Neural cell (in vitro differentiated cells): ENCODE results near the gene AGPS. TPM values are rescaled to one million over a fixed set of nuclear protein-coding genes. Genes with fewer than 3 reads are reported as not detected.

Experiments
- H2AFZ ChIP-seq: fragments of 200-600, 300-800 bp; sonication (generic), shearing (Covaris generic); 2 replicates; pipeline ENCODE4 v1.6.0; 2014; ENCODE audit warnings: low read depth, mild to moderate bottlenecking, antibody characterized with exemption, low read length, moderate library complexity
- H3F3A ChIP-seq: fragments of 200-600 bp; shearing (Covaris generic); 2 replicates; pipeline ENCODE4 v1.6.1; 2016; ENCODE audit warnings: mild to moderate bottlenecking, moderate library complexity, mixed read lengths, antibody characterized with exemption, low read length; ENCODE audit not compliant: insufficient read depth, poor library complexity, severe bottlenecking
- H3K27ac ChIP-seq: fragments of 200-600, 300-800 bp; sonication (generic), shearing (Covaris generic); 2 replicates; pipeline ENCODE4 v1.5.1; 2014; ENCODE audit warnings: mild to moderate bottlenecking, low read length, moderate library complexity
- H3K27me3 ChIP-seq: fragments of 300-800, 200-600 bp; sonication (generic), shearing (Covaris generic); 2 replicates; pipeline ENCODE4 v1.6.0; 2014; ENCODE audit warnings: mild to moderate bottlenecking, low read depth, low read length, moderate library complexity; ENCODE audit not compliant: insufficient read depth
- H3K36me3 ChIP-seq: fragments of 300-800, 200-600 bp; sonication (generic), shearing (Covaris generic); 2 replicates; pipeline ENCODE4 v1.5.1; 2014; ENCODE audit warnings: mild to moderate bottlenecking, antibody characterized with exemption, low read length, moderate library complexity; ENCODE audit not compliant: insufficient read depth
- H3K4me2 ChIP-seq: fragments of 300-800, 200-600 bp; sonication (generic), shearing (Covaris generic); 2 replicates; pipeline ENCODE4 v1.6.0; 2014; ENCODE audit warnings: mild to moderate bottlenecking, low read length
- H3K4me3 ChIP-seq: fragments of 300-800, 200-600 bp; sonication (generic), shearing (Covaris generic); 2 replicates; pipeline ENCODE4 v1.5.1; 2014; ENCODE audit warnings: mild to moderate bottlenecking, low read length, moderate library complexity
- H3K79me2 ChIP-seq: fragments of 200-600 bp; shearing (Covaris generic); replicated peaks from 2 replicates; pipeline ENCODE4 v1.6.0; 2014; ENCODE audit warnings: mild to moderate bottlenecking, low read length, moderate library complexity; ENCODE audit not compliant: insufficient read depth
- H3K9ac ChIP-seq: fragments of 300-800, 200-600 bp; sonication (generic), shearing (Covaris generic); 2 replicates; pipeline ENCODE4 v1.6.1; 2016; ENCODE audit warnings: mild to moderate bottlenecking, low read length, mixed read lengths
- H3K9me2 ChIP-seq: fragments of 200-600 bp; shearing (Covaris generic); 2 replicates; pipeline ENCODE4 v1.6.1; 2016; ENCODE audit warnings: mild to moderate bottlenecking, low read length, mixed read lengths; ENCODE audit not compliant: insufficient read depth
- H3K9me3 ChIP-seq: fragments of 200-600, 300-800 bp; sonication (generic), shearing (Covaris generic); 2 replicates; pipeline ENCODE4 v1.6.1; 2016; ENCODE audit warnings: mild to moderate bottlenecking, mixed run types, low read length, moderate library complexity, mixed read lengths
- H4K20me1 ChIP-seq: fragments of 200-600 bp; shearing (Covaris generic); 2 replicates; pipeline ENCODE4 v1.6.1; 2016; ENCODE audit warnings: mild to moderate bottlenecking, mixed run types; ENCODE audit not compliant: insufficient read depth
- EP300 ChIP-seq: fragments of 450-650 bp; conservative IDR thresholded peaks from 2 replicates; pipeline ENCODE4 v1.6.1; 2014; ENCODE audit warnings: antibody characterized with exemption, mild to moderate bottlenecking, moderate library complexity; ENCODE audit not compliant: poor library complexity, severe bottlenecking
- EZH2 ChIP-seq: fragments of 200-600, 300-800 bp; shearing (Covaris generic), sonication (generic); IDR thresholded peaks from 2 replicates; pipeline ENCODE4 v1.6.1; 2014; ENCODE audit warnings: antibody characterized with exemption, low read length, borderline replicate concordance, mild to moderate bottlenecking; ENCODE audit not compliant: insufficient read depth, poor library complexity, severe bottlenecking
- MXI1 ChIP-seq: fragments of 450-650 bp; conservative IDR thresholded peaks from 2 replicates; pipeline ENCODE4 v1.6.1; 2014; ENCODE audit warnings: antibody characterized with exemption, mild to moderate bottlenecking; ENCODE audit not compliant: poor library complexity, severe bottlenecking
- POLR2AphosphoS5 ChIP-seq: IDR thresholded peaks from 2 replicates; pipeline ENCODE4 v1.6.1; 2012
- RAD21 ChIP-seq: fragments of 450-650 bp; conservative IDR thresholded peaks from 2 replicates; pipeline ENCODE4 v1.6.1; 2014; ENCODE audit warnings: antibody characterized with exemption, mild to moderate bottlenecking, moderate library complexity
- SMC3 ChIP-seq: fragments of 450-650 bp; conservative IDR thresholded peaks from 2 replicates; pipeline ENCODE4 v1.6.1; 2014; ENCODE audit warnings: antibody characterized with exemption, mild to moderate bottlenecking, moderate library complexity; ENCODE audit not compliant: poor library complexity
- TAF1 ChIP-seq: IDR thresholded peaks from 2 replicates; pipeline ENCODE4 v1.6.1; 2012; ENCODE audit warnings: low read depth
- polyA plus RNA-seq: library from polyadenylated mRNA; depleted of rRNA; stranded (reverse); fragments of >200 nt; gene quantifications from 2 replicates; pipeline ENCODE4 v1.2.3, GENCODE V29; 2014
- TF ChIP-seq, protein P1 (sequence below): fragments of 450-650 bp; IDR thresholded peaks from 2 replicates; pipeline ENCODE4 v1.5.1; 2014; ENCODE audit warnings: antibody characterized with exemption, mild to moderate bottlenecking, moderate library complexity; ENCODE audit not compliant: poor library complexity, severe bottlenecking
- TF ChIP-seq, protein P2 (sequence below): IDR thresholded peaks from 2 replicates; pipeline ENCODE4 v1.6.1; 2012; ENCODE audit warnings: borderline replicate concordance

Gene AGPS
- polyA plus RNA-seq, 1 donor from 2014 or later = 31.0 TPM

DNA sequence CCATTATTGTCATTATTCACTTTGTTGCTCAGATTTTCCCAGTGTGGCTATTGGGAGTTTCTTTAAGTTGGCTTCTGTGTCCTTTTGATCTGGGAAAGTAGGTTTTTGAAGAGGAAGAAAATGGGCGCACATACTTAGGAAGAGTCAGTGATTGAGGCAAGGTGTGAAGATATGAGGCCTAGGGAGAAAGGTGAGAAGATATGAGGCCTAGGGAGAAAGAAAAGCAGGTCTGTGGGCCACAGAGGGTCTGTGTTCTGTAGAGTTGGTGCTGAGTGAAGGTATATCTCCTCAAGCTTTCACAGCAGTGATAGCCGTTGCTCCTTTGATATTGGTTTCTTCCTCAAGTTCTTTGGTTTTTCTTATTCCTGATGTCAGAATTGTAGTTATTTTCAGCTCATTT is 126.2 kb downstream of the AGPS start:
- Histone ChIP-seq H3K9me2 (no peaks in the 10 kb centered on the region), H4K20me1 (no peaks in the 10 kb centered on the region), H3F3A (no peaks in the 10 kb centered on the region), H3K4me2 (no peak overlapping the region), H2AFZ (no peak overlapping the region), H3K27me3 (no peaks in the 10 kb centered on the region), H3K36me3 (no peaks in the 10 kb centered on the region), H3K9ac (no peak overlapping the region), H3K27ac (no peak overlapping the region), H3K79me2 (no peaks in the 10 kb centered on the region), H3K9me3 (no peaks in the 10 kb centered on the region), H3K4me3 (no peak overlapping the region)
- no peak for TF ChIP-seq EP300
- TF ChIP-seq, protein P1, sequence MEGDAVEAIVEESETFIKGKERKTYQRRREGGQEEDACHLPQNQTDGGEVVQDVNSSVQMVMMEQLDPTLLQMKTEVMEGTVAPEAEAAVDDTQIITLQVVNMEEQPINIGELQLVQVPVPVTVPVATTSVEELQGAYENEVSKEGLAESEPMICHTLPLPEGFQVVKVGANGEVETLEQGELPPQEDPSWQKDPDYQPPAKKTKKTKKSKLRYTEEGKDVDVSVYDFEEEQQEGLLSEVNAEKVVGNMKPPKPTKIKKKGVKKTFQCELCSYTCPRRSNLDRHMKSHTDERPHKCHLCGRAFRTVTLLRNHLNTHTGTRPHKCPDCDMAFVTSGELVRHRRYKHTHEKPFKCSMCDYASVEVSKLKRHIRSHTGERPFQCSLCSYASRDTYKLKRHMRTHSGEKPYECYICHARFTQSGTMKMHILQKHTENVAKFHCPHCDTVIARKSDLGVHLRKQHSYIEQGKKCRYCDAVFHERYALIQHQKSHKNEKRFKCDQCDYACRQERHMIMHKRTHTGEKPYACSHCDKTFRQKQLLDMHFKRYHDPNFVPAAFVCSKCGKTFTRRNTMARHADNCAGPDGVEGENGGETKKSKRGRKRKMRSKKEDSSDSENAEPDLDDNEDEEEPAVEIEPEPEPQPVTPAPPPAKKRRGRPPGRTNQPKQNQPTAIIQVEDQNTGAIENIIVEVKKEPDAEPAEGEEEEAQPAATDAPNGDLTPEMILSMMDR = no peak
- no peak for TF ChIP-seq MXI1
- no peak for TF ChIP-seq TAF1
- TF ChIP-seq RAD21 = no peak
- no peak for TF ChIP-seq EZH2
- TF ChIP-seq POLR2AphosphoS5 = no peak
- TF ChIP-seq, protein P2, sequence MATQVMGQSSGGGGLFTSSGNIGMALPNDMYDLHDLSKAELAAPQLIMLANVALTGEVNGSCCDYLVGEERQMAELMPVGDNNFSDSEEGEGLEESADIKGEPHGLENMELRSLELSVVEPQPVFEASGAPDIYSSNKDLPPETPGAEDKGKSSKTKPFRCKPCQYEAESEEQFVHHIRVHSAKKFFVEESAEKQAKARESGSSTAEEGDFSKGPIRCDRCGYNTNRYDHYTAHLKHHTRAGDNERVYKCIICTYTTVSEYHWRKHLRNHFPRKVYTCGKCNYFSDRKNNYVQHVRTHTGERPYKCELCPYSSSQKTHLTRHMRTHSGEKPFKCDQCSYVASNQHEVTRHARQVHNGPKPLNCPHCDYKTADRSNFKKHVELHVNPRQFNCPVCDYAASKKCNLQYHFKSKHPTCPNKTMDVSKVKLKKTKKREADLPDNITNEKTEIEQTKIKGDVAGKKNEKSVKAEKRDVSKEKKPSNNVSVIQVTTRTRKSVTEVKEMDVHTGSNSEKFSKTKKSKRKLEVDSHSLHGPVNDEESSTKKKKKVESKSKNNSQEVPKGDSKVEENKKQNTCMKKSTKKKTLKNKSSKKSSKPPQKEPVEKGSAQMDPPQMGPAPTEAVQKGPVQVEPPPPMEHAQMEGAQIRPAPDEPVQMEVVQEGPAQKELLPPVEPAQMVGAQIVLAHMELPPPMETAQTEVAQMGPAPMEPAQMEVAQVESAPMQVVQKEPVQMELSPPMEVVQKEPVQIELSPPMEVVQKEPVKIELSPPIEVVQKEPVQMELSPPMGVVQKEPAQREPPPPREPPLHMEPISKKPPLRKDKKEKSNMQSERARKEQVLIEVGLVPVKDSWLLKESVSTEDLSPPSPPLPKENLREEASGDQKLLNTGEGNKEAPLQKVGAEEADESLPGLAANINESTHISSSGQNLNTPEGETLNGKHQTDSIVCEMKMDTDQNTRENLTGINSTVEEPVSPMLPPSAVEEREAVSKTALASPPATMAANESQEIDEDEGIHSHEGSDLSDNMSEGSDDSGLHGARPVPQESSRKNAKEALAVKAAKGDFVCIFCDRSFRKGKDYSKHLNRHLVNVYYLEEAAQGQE = no peak

DNA sequence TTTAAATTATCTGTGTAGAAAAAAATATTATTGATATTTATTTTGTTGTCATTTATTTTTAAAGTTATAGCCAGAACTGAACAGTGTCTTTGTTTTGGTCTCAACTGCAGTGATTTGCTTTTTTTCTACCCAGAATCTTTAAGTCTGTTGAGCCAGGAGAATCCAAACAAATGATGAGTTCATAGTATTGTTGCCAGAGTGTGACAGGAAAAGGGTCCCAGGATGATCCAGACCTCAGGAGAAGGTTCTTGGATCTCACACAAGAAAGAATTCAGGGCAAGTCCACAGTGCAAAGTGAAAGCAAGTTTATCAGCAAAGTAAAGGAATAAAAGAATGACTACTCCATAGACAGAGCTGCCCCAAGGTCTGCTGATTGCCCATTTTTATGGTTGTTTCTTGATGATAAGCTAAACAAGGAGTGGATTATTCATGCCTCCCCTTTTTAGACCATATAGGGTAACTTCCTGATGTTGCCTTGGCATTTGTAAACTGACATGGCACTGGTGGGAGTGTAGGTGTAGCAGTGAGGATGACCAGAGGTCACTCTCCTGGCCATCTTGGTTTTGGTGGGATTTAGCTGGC is 127.1 kb downstream of the AGPS start:
- no peak overlapping the region for H3K4me3 ChIP-seq
- no peaks in the 10 kb centered on the region for H3K9me3 ChIP-seq
- TF ChIP-seq, protein P2 = no peak
- no peak for TF ChIP-seq SMC3
- TF ChIP-seq EZH2 = no peak
- TF ChIP-seq MXI1 = no peak
- H3K9ac ChIP-seq = no peak overlapping the region
- H3F3A ChIP-seq = no peaks in the 10 kb centered on the region
- no peak overlapping the region for H2AFZ ChIP-seq
- H3K9me2 ChIP-seq = no peaks in the 10 kb centered on the region
- H3K36me3 ChIP-seq = no peaks in the 10 kb centered on the region
- no peaks in the 10 kb centered on the region for H4K20me1 ChIP-seq
- no peaks in the 10 kb centered on the region for H3K27me3 ChIP-seq
- no peak overlapping the region for H3K27ac ChIP-seq
- H3K79me2 ChIP-seq = no peaks in the 10 kb centered on the region
- no peak overlapping the region for H3K4me2 ChIP-seq
